ENCODE measurements around the gene CHRNE.
"Not testable (repeated sequence)": the region's sequence is repeated elsewhere in the genome, so short reads cannot be mapped to it uniquely, and the experiment has no call there.

Gene CHRNE

DNA sequence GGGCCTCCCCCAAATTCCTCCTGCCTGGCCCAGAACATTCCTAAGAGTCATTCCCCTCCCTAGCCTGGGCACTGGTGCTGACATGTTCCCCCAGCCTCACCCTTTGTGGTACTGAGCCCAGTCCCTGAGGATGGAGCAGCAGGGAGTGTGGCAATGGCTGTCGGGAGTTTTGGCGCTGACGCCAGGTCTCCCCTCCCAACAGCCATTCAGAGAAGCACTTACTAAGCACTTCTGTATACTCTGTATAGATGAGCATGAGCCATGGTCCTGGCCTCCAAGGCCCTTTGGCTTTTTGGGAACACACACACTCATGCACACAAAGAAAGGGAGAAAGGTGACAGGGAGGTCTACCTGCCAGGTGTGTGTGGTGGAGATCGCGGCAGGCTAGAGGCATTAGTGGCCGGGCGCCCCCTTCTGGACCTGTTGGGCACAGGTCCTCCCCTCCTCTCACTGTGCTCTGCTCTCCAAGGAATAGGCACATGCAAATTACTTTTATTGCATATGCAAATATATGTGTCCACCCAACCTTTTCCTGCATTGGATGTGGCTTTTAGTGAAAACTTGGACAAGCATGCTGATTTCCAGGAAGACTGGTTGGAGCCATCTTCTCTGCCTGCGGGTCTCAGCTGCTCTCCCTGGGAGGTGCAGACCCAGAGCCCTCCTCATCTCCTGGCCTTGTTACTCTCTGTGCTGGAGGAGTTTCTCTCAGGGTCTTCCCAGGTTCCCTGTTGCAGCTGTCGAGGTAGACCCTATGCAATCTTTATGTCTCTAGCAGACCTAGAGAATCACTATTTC is 20.9 kb downstream of the CHRNE start:
- no peak for DNase-seq

DNA sequence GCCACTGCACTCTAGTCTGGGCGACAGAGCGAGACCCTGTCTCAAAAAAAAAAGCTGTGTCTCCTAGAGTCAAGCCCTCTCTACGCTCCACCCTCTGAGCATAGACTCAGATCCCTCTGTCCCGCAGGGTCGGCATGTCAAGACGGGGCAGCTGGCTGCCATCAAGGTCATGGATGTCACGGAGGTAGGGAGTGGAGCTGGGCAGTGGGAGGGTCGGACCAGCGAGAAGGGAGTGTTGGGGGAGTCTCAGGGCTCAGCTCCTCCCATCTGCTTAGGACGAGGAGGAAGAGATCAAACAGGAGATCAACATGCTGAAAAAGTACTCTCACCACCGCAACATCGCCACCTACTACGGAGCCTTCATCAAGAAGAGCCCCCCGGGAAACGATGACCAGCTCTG is 22.0 kb downstream of the CHRNE start:
- no peak for DNase-seq

DNA sequence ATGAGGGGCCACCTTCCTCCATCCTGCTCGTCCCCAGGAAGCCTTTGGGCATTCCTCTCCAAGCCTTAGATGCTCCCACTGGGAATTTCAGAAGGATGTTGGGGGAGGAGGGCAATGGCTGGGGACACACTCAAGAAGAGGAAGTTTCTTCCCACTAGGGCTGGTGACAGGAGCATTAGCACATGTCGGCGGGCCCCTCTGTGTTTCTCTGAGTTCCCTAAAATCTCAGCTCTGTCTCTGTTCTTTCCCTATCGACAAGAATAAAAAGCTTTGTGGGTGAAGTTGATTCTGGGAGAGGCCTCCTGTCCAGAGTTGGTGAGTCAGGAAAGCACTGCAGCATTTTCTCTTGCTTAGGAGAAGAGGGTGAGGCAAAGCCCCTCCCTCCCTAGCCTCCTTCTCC is 23.3 kb downstream of the CHRNE start:
- no peak for DNase-seq

DNA sequence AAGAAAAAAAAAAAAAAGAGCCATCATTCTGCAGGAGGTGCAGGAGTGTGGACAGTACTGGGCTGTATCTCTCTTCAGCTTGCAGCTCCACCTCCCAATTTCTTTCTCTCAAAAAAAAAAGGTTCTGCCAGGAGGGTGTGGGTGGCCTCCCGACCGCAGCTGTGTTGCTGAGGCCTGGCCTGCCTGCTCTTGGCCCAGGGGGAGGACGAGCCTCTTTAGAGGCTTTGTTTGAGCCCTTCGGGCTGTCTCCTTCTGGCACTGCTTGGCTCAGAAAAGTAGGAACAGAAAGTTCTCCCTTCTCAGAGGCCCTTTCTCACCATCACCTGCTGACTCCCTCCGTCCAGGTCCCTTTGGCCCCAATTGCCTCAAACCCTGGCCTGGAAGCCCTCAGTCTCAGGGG is 25.8 kb downstream of the CHRNE start:
- DNase-seq = no peak

DNA sequence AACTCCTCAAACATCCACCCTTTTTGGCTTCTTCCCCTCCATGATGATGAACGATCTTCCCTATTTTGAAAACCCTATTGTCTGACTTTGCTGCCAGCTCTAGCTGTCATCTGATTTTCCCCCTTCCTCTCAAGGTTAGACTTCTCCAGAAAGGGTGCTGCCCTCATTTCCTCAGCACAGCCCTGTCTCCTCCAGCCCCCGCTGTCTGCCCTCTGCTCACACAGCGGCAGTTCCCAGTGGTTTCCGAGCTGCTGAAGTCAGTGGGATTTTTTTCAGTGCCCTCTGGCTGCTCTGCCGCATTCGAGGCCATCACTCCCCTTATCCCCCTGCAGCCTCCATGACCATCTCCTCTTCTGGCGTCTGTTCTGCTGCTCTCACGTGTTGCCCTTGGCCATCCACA is 30.1 kb downstream of the CHRNE start:
- no peak for DNase-seq

DNA sequence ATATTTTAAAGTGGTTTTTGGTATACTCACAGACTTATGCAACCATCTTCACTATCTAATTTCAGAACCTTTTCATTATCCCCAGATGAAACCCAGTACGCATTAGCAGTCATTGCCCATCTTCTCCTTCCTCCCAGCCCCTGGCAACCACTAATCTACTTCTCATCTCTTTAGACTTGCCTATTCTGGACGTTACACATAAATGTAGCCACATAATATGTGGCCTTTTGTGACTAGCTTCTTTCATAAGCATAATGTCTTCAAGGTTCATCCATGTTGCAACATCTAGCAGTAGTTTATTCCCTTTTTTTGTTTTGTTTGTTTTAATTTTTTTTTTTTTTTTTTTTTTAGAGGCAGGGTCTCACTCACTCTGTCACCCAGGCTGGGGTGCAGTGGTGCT is 32.0 kb downstream of the CHRNE start:
- DNase-seq = no peak

DNA sequence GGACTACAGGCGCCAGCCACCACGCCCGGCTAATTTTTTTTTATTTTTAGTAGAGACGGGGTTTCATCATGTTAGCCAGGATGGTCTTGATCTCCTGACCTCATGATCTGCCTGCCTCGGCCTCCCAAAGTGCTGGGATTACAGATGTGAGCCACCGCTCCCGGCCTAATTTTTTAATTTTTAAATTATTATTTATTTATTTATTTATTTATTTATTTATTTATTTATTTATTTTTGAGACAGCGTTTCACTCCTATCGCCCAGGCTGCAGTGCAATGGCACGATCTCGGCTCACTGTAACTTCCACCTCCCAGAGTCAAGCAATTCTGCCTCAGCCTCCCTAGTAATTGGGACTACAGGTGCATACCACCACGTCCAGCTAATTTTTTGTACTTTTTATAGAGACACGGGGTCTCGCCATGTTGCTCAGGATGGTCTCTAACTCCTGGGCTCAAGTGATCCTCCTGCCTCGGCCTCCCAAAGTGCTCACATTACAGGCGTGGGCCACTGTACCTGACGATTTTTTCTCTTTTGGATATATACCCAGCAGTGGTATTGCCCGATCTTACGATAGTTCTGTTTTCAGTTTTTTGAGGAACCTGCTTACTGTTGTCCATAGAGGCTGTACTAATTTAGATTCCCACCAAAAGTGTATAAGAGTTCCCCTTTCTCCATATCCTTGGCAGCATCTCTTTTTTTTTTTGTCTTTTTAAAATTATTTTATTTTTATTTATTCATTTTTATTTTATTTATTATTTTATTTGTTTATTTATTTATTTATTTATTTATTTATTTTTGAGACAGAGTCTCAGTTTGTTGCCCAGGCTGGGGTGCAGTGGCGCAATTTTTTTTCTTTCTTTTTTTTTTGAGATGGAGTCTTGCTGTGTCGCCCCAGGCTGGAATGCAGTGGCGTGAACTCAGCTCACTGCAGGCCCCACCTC is 33.6 kb downstream of the CHRNE start:
- not testable (repeated sequence) for DNase-seq

DNA sequence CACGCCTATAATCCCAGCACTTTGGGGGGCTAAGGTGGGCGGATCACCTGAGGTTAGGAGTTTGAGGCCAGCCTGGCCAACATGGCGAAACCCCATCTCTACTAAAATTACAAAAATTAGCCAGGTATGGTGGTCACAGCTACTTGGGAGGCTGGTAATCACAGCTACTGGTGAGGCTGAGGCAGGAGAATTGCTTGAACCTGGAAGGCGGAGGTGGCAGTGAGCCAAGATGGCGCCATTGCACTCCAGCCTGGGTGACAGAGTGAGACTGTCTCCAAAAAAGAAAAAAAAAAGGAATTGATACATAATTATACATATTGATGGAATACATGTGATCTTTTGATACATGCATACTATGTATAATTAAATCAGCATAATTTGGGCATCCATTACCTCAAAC is 35.4 kb downstream of the CHRNE start:
- not testable (repeated sequence) for DNase-seq

DNA sequence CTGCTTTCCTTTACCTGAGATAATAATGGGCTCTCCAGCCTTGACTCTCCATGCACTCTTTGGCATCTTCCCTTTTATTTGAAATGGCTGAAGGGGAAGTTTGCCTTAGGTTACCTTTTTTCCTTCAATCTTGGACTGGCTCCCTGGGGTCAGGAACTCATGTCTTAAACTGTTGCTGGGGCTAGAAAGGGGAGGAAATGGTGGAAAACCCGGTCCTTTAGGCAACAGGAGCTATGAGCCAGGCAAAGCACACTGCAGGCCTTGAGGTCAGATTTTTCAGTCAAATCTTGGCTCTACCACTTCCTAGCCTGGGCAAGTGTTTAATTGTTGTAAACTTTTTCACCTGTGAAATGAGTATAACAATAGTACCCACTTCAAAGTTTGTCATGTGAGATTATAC is 39.6 kb downstream of the CHRNE start:
- DNase-seq = no peak

DNA sequence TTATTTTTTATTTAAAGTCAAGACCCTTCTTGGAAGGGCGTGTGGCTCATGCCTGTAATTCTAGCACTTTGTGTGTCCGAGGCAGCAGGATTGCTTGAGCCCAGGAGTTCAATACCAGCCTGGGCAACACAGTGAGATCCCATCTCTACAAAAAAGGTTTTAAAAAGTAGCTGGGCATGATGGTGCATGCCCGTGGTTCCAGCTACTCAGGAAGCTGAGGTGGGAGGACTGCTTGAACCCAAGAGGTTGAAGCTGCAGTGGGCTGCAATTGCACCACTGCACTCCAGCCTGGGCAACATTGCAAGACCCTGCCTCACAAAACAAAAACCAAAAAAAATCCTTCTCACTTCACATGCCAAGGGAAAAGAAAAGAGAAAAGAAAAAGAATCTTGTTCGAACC is 40.2 kb downstream of the CHRNE start:
- no peak for DNase-seq

DNA sequence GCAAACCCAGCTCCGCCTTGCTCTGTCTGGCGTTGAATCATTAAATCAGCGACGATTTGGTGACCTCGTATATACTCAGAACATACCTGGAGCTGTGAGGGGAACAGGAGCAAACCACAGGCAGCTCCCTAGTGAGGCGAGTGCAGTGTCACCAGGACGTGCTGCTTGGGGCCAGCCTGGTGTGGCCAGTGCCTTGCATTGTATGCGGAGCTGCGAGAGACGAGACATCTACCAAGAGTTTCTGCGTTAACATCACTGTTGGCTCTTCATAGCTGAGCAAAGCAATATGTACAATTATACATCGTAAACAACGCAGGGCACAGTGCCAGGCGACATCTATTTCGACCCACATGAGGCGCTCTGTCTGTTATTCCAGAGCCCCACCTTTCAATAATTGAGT is 41.8 kb downstream of the CHRNE start:
- DNase-seq = no peak

DNA sequence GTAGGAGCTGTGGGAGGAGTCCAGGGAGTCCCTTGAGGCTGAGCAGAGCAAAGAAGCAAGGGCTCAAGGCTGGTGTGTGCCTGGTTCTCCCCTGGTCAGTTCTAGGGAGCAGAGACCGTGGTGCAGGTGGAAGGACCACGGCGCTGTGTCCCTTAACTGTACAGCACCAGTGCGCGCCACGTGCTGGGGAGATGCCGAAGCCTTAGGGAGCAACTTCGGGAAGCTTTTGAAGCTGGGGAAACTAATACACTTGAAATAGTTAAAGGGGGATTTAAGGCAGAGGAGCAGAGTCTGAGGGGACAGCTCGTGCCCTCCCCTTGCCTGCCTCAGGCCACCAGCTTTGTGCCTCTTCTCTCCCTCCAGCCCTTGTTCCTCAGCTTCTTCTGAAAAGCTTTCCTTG is 42.2 kb downstream of the CHRNE start:
- DNase-seq = no peak

DNA sequence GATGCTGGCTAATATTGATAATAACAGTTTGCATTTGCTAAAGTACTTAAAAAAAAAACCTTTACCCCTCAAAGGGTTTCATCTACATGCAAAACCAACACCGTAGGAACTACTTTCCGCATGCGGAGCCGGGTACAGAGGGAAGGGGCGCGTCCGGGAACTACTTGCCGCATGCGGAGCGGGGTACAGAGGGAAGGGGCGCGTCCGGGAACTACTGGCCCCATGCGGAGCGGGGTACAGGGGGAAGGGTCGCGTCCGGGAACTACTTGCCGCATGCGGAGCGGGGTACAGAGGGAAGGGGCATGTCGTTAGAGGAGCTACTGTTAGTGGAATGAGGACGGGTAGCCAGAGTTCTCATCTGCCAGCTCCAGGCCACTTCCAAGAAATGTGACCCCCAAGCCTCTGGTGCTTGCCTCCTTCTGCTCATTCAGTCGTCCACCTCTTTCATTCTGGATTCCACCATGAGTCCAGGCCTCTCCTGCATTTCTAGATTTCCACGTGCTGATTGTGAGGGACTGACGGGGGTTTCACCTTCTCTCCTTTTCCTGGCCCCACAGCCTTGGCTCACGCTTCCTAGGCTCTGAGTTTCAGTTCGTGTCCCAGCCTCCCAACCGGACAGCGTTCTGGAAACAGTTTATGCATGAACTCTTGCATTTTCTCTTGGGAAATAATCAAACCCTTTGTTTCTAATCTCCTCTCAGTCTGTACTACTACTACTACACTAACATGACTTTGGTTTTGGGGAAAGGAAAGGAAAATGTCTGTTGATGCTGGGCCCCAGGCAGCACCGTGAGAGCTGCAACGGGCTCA is 42.9 kb downstream of the CHRNE start:
- no peak for DNase-seq

DNA sequence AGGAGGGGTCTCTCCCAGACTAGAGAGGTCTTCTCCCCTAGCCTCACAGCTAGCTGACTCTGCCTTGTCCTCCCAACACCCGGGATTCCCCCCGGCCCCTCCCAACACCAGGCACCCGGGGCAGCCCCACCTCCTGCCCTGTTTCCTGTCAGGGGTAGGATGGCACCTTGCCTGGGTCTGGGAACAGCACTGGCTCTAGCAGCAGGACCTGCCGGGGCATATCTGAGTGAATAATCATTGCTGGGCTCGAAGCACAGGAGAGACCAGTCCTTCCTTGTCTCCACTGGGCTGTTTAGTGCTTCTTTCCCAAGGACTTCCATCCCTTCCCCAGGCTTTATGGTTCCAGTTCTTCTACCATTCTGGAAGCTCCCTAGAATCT is 44.0 kb downstream of the CHRNE start:
- DNase-seq = no peak

DNA sequence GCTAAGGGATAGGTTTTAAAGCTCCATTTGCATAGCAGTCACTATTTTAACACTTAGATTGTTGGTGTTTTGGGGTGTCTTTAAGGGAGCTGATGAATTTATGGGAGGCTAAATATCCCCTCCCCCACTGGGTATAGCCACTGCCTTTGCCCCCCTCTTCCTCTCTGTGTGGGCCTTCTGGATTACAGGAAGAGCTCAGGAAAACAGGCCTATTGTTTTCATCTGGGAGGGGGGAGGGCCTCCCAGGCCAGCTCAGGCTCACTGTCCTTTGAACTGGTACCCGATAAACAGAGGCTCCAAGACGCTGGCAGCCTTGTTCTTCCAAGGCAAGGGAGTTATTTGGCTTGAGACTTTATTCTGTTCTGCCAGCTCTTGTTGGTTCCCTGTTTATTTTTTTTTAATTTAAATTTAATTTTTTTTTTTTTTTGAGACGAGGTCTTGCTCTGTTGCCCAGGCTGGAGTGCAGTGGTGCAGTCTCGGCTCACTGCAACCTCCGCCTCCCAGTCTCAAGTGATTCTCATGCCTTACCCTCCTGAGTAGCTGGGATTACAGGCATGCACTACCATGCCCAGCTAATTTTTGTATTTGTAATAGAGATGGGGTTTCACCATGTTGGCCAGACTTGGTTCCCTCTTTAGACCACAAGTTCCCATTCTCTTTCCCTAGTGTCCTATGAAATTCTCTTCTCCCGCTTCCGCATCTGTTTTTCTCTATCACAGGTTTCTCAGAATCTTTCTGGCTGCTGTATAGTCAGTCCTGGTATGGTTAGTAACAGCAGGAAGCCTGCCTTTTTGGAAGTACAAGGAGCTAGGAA is 44.6 kb downstream of the CHRNE start:
- DNase-seq = no peak

DNA sequence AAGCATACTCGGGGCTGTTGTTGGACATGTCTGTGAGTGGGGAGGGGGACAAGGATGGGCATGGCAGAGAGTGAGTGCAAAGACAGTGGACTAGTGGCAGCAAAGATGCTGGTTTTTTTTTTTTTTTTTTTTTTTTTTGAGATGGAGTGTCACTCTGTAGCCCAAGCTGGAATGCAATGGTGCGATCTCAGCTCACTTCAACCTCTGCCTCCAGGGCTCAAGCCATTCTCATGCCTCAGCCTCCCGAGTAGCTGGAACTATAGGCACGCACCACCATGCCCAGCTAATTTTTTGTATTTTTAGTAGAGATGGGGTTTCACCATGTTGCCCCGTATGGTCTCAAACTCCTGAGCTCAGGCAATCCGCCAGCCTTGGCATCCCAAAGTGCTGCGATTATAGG is 45.6 kb downstream of the CHRNE start:
- DNase-seq = not testable (repeated sequence)

DNA sequence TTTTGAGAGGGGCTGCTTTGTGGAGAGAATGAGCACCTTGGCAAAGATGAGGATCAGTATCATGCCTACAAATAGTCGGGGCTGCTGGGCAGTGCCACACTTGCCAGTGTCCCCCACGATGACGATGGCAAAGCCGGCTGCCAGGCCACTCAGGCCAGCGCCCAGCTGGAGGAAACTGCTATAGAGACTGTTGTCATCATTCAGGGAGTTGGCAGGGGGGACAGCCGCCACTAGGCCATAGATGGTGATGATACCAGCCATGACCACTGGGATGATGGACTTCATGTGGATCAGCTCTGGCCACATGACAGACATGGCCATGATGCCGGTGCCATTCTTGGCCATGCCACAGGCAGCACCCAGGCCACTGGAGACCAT is 46.0 kb downstream of the CHRNE start:
- DNase-seq = no peak

DNA sequence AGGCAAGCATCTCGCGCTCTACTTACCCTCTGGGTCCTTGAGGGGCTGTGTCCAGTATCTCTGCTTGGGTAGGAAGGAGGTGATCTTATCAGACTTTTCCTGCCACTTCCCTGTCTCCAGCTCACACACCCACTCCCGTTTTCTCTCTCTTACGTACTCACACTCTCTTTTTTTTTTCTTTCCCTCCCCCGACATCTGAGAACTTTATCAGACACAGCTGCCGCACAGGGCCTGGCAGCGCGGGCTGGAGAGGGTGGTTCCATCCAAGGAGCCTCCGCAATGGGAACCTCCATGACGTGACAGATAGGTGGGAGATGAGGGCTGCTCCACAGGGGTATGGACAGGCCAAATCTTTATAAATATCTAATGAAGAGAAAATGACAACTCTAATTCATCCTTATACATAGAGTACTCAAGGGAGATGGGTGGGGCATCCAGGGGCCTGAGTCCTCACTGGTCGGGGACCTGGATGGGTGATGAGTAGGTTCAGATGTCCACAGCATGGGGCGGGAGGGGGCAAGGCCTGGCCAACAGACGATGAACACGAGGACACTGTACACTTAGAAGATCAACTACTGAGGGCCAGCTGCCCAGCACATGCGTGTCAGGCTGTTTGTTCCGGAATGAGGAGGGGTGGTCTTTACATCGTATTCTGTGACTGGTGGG is 46.5 kb downstream of the CHRNE start:
- DNase-seq = no peak

DNA sequence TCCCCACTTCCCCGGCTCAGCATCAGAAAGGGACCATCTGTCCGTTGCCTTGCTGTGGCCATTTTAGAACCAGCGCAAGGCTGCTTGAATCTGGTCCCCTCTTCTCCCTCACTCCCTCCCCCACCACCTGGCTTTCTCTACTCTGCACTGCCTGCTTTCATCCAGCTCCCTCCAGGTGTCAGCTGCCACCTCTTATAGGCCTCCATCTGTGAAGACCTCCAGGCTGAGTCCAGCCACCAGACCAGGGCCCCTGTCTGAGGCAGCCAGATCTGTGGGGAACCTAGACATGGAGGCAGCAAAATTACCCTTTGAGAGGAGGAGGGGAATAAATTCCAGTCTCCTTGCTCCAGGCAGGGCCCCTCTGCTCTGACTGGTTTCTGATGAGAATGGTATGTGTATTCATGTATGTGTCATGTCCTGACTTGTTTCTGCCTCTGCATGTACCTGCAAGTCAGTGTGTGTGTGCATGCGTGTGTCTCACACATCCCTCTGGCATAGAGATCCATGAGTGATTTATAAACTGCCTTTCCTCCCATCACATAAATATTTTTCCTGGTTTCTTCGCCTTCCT is 48.7 kb downstream of the CHRNE start:
- DNase-seq = no peak

DNA sequence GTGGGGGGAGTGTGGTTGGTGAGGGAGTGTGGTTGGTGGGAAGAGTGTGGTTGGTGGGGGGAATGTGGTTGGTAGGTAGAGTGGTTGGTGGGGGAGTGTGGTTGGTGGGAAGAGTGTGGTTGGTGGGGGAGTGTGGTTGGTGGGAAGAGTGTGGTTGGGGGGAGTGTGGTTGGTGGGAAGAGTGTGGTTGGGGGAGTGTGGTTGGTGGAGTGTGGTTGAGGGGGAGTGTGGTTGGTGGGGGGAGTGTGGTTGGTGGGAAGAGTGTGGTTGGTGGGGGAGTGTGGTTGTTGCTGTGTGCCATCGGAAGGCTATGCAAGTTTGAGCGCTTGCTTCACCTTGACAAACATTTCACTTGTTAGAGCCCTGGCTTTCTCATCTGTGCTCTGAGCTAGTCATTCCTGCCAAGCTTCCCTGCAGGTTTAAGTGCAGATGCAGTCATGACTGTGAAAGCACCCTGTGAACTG is 49.7 kb downstream of the CHRNE start:
- no peak for DNase-seq

DNA sequence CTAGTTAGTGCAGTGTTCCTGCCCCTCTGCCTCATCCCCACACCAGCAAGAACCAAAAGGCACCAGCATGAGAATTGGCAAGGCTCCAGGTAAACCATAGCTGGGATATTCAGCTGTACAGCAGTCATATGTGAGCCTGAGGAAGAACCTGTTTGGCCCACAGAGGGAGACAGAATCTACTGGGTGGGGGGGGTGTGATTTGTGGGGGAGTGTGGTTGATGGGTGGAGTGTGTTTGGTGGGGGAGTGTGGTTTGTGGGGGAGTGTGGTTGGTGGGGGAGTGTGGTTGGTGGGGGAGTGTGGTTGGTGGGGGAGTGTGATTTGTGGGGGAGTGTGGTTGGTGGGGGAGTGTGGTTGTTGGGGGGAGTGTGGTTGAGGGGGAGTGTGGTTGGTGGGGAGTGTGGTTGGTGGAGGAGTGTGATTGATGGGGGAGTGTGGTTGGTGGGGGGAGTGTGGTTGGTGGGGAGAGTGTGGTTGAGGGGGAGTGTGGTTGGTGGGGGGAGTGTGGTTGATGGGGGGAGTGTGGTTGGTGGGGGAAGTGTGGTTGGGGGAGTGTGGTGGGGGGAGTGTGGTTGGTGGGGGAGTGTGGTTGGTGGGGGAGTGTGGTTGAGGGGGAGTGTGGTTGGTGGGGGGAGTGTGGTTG is 50.2 kb downstream of the CHRNE start:
- no peak for DNase-seq
